Skin of body (tissue), 3 donors: Measurements from ENCODE around the gene RC3H2. TPM values are rescaled to one million over a fixed set of nuclear protein-coding genes. Genes with fewer than 3 reads are reported as not detected.
A peak's percentile ranks its signal among the peaks of the same experiment; 100 is the strongest.

ENCODE experiments used
- DNase-seq: peaks from one replicate; lab custom pipeline; 2025; lab: John Stamatoyannopoulos, UW
- small RNA-seq: library from RNA; depleted of rRNA; stranded (forward); fragments of <200 nt; gene quantifications from one replicate; pipeline ENCODE3, GENCODE V24; 2014; ENCODE audit warnings: low replicate concordance
- total RNA-seq: library from RNA; depleted of rRNA; stranded (reverse); fragments of >200 nt; gene quantifications from one replicate; pipeline ENCODE4 v1.2.3, GENCODE V29; 2014

The RC3H2 gene
- total RNA-seq, 1 donor from 2014 or later = 39.3 TPM

DNA sequence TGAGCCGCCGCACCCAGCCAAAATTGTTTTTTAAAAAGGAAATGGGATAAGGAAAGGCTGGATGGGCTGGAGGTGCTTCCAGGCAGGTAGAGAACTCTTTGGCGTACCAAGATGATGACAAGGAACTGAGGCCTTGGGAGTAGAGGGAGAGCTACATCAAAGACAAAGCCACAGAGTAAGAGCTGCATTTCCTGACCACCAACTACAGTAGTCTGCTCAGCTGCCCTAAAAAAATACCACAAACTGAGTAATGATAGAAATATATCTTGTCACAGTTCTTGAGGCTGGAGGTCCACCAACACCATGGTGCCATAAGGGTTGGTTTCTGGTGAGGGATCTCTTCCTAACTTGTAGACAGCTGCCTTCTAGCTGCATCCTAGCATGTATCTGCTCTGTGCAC lies 97.0 kb downstream of the RC3H2 start:
- no peak for DNase-seq

DNA sequence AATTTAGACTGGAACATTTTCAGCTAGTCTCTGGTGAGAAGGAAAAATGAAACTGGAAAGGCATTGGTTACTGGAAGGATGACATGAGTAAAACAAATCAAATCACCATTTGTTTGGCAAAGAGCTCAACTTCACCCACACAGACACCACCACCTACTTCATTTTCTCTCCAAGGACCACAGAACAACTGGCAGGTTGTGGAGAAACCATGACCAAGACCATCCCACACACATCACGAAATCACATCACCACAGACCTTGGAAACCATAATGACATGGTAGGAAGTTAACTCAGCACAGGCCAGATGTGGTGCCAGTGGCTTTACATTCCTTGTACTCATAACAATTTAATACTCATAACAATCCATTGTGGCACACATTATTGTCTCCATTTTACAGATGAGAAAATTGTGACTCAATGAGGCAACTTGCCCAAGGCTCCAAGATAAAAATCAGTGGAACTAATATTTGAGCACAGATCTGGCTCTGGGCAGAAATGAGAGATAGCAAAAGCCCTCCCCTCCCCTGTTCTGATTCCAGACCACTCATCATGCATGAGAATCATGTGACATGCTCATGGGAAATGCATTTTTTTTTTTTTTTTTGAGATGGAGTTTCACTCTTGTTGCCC lies 97.8 kb downstream of the RC3H2 start:
- DNase-seq = no peak

DNA sequence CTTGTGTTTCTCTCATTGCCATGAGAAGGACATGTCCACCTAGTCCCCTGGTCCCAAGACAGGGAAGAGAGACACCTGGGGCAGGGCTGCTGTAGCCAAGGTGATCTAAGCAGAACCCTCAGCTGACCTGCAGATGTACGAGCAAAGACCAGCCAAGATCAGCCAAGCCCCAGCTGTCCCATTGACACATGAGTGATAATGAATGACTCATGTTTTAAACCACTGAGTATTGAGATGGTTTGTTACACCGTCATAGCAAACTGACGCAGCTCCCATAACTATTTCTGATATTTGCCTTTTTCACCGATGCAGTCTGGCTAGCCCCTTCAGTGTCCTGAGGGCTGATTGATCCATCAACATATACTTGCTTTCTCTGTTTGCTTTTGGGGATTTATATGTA lies 98.5 kb downstream of the RC3H2 start:
- no peak for DNase-seq

DNA sequence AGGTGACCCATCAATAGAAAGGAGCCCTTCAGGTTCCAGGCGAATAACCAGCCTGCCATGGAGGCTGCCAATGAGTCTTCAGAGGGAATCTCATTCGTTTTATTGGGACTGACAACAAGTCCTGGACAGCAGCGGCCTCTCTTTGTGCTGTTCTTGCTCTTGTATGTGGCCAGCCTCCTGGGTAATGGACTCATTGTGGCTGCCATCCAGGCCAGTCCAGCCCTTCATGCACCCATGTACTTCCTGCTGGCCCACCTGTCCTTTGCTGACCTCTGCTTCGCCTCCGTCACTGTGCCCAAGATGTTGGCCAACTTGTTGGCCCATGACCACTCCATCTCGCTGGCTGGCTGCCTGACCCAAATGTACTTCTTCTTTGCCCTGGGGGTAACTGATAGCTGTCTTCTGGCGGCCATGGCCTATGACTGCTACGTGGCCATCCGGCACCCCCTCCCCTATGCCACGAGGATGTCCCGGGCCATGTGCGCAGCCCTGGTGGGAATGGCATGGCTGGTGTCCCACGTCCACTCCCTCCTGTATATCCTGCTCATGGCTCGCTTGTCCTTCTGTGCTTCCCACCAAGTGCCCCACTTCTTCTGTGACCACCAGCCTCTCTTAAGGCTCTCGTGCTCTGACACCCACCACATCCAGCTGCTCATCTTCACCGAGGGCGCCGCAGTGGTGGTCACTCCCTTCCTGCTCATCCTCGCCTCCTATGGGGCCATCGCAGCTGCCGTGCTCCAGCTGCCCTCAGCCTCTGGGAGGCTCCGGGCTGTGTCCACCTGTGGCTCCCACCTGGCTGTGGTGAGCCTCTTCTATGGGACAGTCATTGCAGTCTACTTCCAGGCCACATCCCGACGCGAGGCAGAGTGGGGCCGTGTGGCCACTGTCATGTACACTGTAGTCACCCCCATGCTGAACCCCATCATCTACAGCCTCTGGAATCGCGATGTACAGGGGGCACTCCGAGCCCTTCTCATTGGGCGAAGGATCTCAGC lies 104.8 kb downstream of the RC3H2 start, which contains the start of gene OR1K1:
Gene OR1K1 (plus strand): TSS at position 58 of the 995 bp plus-strand sequence. CDS start 0 bp downstream, at position 58.
- no peak for DNase-seq

DNA sequence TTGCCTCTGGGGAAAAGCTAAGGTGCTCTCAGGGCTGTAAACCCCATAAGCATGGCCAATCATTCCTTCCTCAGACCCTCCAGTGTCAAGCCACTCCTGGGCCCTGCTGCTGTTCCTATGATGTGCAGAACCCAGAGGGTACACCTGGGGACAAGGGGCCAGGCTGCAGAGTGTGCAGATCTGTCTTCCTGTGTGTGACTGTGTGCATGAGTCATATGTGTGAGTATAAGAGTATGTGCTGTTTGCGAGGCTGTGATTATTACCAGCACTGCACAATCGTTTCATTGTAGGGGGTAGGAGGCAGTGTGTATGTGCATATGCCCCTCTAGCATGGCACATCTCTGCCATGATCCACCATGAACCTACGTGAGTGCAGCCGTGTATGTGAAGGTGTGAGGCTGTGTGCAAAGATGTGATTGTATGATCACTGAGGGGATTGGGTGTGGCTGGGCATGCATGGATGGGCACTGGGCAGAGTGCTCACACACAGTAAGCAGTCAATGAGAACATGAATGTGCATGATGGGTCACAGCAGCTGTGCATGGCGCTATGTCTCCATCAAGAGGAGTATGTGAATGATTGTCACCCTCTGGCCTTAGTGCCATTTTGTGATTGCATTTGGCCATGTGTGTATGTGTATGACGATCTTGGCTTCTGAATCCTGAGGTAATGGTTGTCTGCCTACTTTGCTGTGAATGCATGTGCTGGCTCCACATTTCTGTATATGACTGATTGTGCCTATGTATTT lies 107.7 kb downstream of the RC3H2 start:
- no peak for DNase-seq

Small RNA genes lying within 50 kb of the gene (small RNA-seq; reads per million reads assigned to genes)
- gene RNY1P15 (not detected), gene SNORD90 (1,760 reads per million, percentile 99 among the genes with 10 or more reads in this experiment)

Other genes starting within 250 kb of the RC3H2 start
- gene OR1B1, start 247.7 kb downstream of the RC3H2 start, total RNA-seq = not detected
- gene OR1L1, start 243.6 kb downstream of the RC3H2 start, total RNA-seq = not detected
- gene OR1L3, start 230.2 kb downstream of the RC3H2 start, total RNA-seq = not detected
- gene OR1L4, start 181.4 kb downstream of the RC3H2 start, total RNA-seq = not detected
- gene OR1L6, start 163.1 kb downstream of the RC3H2 start, total RNA-seq = not detected
- not detected for gene OR5C1, start 116.4 kb downstream of the RC3H2 start, total RNA-seq
- not detected for gene OR1K1, start 105.2 kb downstream of the RC3H2 start, total RNA-seq
- gene PDCL, start 76.8 kb downstream of the RC3H2 start, total RNA-seq = 28.3 TPM
- 23.5 TPM for gene ZBTB6, start 8.0 kb upstream of the RC3H2 start, total RNA-seq
- gene ZBTB26, start 26.2 kb upstream of the RC3H2 start, total RNA-seq = 6.7 TPM
- gene RABGAP1, start 35.7 kb upstream of the RC3H2 start, total RNA-seq = 66.8 TPM
- 4.3 TPM for gene GPR21, start 128.3 kb upstream of the RC3H2 start, total RNA-seq